IgD-negative memory B cell (primary cell): Measurements from ENCODE around the gene MAK. TPM values are rescaled to one million over a fixed set of nuclear protein-coding genes. Genes with fewer than 3 reads are reported as not detected.
"Not testable (repeated sequence)": the region's sequence is repeated elsewhere in the genome, so short reads cannot be mapped to it uniquely, and the experiment has no call there.

Experiments used
- H3K27ac Mint-ChIP-seq, 3 donors: one replicate each; pipeline ENCODE4 v1.8.0; 2020 to 2022; ENCODE audit warnings: mild to moderate bottlenecking in 3 of 3, mixed read lengths in 3 of 3, moderate library complexity in 1 of 3
- H3K27me3 Mint-ChIP-seq: one replicate; pipeline ENCODE4 v1.8.0; 2021; ENCODE audit warnings: mixed read lengths
- H3K36me3 Mint-ChIP-seq: one replicate; pipeline ENCODE4 v1.8.0; 2020; ENCODE audit warnings: mild to moderate bottlenecking, mixed read lengths
- H3K4me1 Mint-ChIP-seq, 3 donors: one replicate each; pipeline ENCODE4 v1.8.0; 2020 to 2022; ENCODE audit warnings: mixed read lengths in 3 of 3, mild to moderate bottlenecking in 1 of 3
- H3K4me3 Mint-ChIP-seq, 4 donors: one replicate each; pipeline ENCODE4 v1.8.0; 2020 to 2022; ENCODE audit warnings: mild to moderate bottlenecking in 4 of 4, mixed read lengths in 4 of 4, moderate library complexity in 3 of 4
- H3K9me3 Mint-ChIP-seq, 3 donors: one replicate each; pipeline ENCODE4 v1.8.0; 2020 to 2021; ENCODE audit warnings: mixed read lengths in 3 of 3, mild to moderate bottlenecking in 1 of 3
- polyA plus RNA-seq: library from polyadenylated mRNA; unstranded; fragments of 300-500 nt; fragmentation: Illumina TruSeq; gene quantifications from one replicate; pipeline ENCODE4 v1.2.3, GENCODE V29; 2021

Gene MAK
- polyA plus RNA-seq, 1 donor from 2014 or later, result 0.18 TPM

- Mint-ChIP-seq H3K27me3 (no peaks in the 10 kb centered on the region), H3K9me3 (no peaks in the 10 kb centered on the region), H3K27ac (no peak overlapping the region), H3K36me3 (peaks cover 10% of the 10 kb centered on the region), H3K4me1 (peaks cover 0 to 3% (median 0%) of the 10 kb centered on the region in 3 donors), H3K4me3 (no peak overlapping the region)
Measured at GRCh38 chr6:10778230-10778629, 60.1 kb downstream of the MAK start.

- peak overlapping the region in 1 of 3 donors; percentile 47 for H3K27ac Mint-ChIP-seq
- H3K27me3 Mint-ChIP-seq, result no peaks in the 10 kb centered on the region
- H3K9me3 Mint-ChIP-seq, result no peaks in the 10 kb centered on the region
- peaks cover 0 to 2% (median 0%) of the 10 kb centered on the region in 3 donors for H3K4me1 Mint-ChIP-seq
- peaks cover 9% of the 10 kb centered on the region for H3K36me3 Mint-ChIP-seq
- H3K4me3 Mint-ChIP-seq, result no peak overlapping the region
Measured at GRCh38 chr6:10771371-10771894, 66.9 kb downstream of the MAK start.

GRCh38 chr6:10769419-10769818 is 68.9 kb downstream of the MAK start:
- no peak overlapping the region for H3K27ac Mint-ChIP-seq
- H3K27me3 Mint-ChIP-seq, result no peaks in the 10 kb centered on the region
- H3K36me3 Mint-ChIP-seq, result peaks cover 4% of the 10 kb centered on the region
- H3K4me1 Mint-ChIP-seq, result peaks cover 0 to 2% (median 0%) of the 10 kb centered on the region in 3 donors
- H3K4me3 Mint-ChIP-seq, result no peak overlapping the region
- no peaks in the 10 kb centered on the region for H3K9me3 Mint-ChIP-seq

- H3K27ac Mint-ChIP-seq, result no peak overlapping the region
- peaks cover 1 to 11% (median 8%) of the 10 kb centered on the region in 3 donors for H3K4me1 Mint-ChIP-seq
- H3K36me3 Mint-ChIP-seq, result peaks cover 9% of the 10 kb centered on the region
- no peaks in the 10 kb centered on the region for H3K27me3 Mint-ChIP-seq
- no peaks in the 10 kb centered on the region for H3K9me3 Mint-ChIP-seq
- no peak overlapping the region for H3K4me3 Mint-ChIP-seq
Measured at GRCh38 chr6:10763006-10763405, 75.3 kb downstream of the MAK start.

- peaks cover 1 to 11% (median 8%) of the 10 kb centered on the region in 3 donors for H3K4me1 Mint-ChIP-seq
- peaks cover 11% of the 10 kb centered on the region for H3K36me3 Mint-ChIP-seq
- peak overlapping the region in 1 of 4 donors; percentile 16 for H3K4me3 Mint-ChIP-seq
- H3K27me3 Mint-ChIP-seq, result no peaks in the 10 kb centered on the region
- no peaks in the 10 kb centered on the region for H3K9me3 Mint-ChIP-seq
- peak overlapping the region in 1 of 3 donors; percentile 47 for H3K27ac Mint-ChIP-seq
Measured at GRCh38 chr6:10759884-10760329, 78.4 kb downstream of the MAK start.

- Mint-ChIP-seq H3K27ac (peak overlapping the region in 1 of 3 donors; percentile 47), H3K9me3 (no peaks in the 10 kb centered on the region), H3K4me3 (no peak overlapping the region), H3K36me3 (peaks cover 11% of the 10 kb centered on the region), H3K27me3 (no peaks in the 10 kb centered on the region), H3K4me1 (peaks cover 1 to 11% (median 8%) of the 10 kb centered on the region in 3 donors)
Measured at GRCh38 chr6:10759312-10759839, 79.0 kb downstream of the MAK start.

GRCh38 chr6:10756085-10756484 is 82.3 kb downstream of the MAK start:
- no peak overlapping the region for H3K4me3 Mint-ChIP-seq
- H3K9me3 Mint-ChIP-seq, result no peaks in the 10 kb centered on the region
- H3K4me1 Mint-ChIP-seq, result peaks cover 4 to 16% (median 11%) of the 10 kb centered on the region in 3 donors
- H3K27ac Mint-ChIP-seq, result peak overlapping the region in 1 of 3 donors; percentile 53
- H3K36me3 Mint-ChIP-seq, result peaks cover 9% of the 10 kb centered on the region
- no peaks in the 10 kb centered on the region for H3K27me3 Mint-ChIP-seq

- H3K9me3 Mint-ChIP-seq, H3K36me3 Mint-ChIP-seq, H3K27ac Mint-ChIP-seq, H3K27me3 Mint-ChIP-seq: not testable (repeated sequence)
- peaks cover 13 to 28% (median 21%) of the 10 kb centered on the region in 3 donors for H3K4me1 Mint-ChIP-seq
- H3K4me3 Mint-ChIP-seq, result peak overlapping the region in 2 of 4 donors; percentile 22 to 23
Measured at GRCh38 chr6:10751757-10752156, 86.6 kb downstream of the MAK start.

- H3K27me3 Mint-ChIP-seq, H3K27ac Mint-ChIP-seq, H3K36me3 Mint-ChIP-seq, H3K9me3 Mint-ChIP-seq: not testable (repeated sequence)
- peak overlapping the region in 1 of 4 donors; percentile 99 for H3K4me3 Mint-ChIP-seq
- peaks cover 16 to 31% (median 22%) of the 10 kb centered on the region in 3 donors for H3K4me1 Mint-ChIP-seq
Measured at GRCh38 chr6:10750568-10750967, 87.8 kb downstream of the MAK start.

GRCh38 chr6:10749734-10750133 is 88.6 kb downstream of the MAK start:
- Mint-ChIP-seq H3K9me3 (no peaks in the 10 kb centered on the region), H3K27ac (peak overlapping the region in 1 of 3 donors; percentile 79), H3K4me1 (peaks cover 16 to 31% (median 22%) of the 10 kb centered on the region in 3 donors), H3K27me3 (no peaks in the 10 kb centered on the region), H3K36me3 (no peaks in the 10 kb centered on the region), H3K4me3 (peak overlapping the region in 3 of 4 donors; percentile 4 to 99 (median 73))

GRCh38 chr6:10747251-10747972 is 90.9 kb downstream of the MAK start, which contains the start of gene TMEM14B:
Gene TMEM14B, plus strand, starts transcription at chr6:10747805. Its CDS starts 1,441 bp downstream, at chr6:10749246.
- H3K27ac Mint-ChIP-seq, result peak within 1 kb of the TSS; percentile 81 to 98 (median 96)
- peaks cover 16 to 25% (median 22%) of the 10 kb centered on the region in 3 donors for H3K4me1 Mint-ChIP-seq
- no peaks in the 10 kb centered on the region for H3K9me3 Mint-ChIP-seq
- H3K27me3 Mint-ChIP-seq, result no peaks in the 10 kb centered on the region
- peak within 1 kb of the TSS; percentile 96 to 99 (median 98) for H3K4me3 Mint-ChIP-seq
- no peaks in the 10 kb centered on the region for H3K36me3 Mint-ChIP-seq

GRCh38 chr6:10746915-10747250 is 91.5 kb downstream of the MAK start:
- peak overlapping the region; percentile 96 to 99 (median 98) for H3K4me3 Mint-ChIP-seq
- no peaks in the 10 kb centered on the region for H3K36me3 Mint-ChIP-seq
- no peaks in the 10 kb centered on the region for H3K9me3 Mint-ChIP-seq
- no peaks in the 10 kb centered on the region for H3K27me3 Mint-ChIP-seq
- H3K27ac Mint-ChIP-seq, result peak overlapping the region; percentile 74 to 96 (median 81)
- peaks cover 16 to 25% (median 22%) of the 10 kb centered on the region in 3 donors for H3K4me1 Mint-ChIP-seq

- Mint-ChIP-seq H3K4me3 (peak overlapping the region in 2 of 4 donors; percentile 53 to 99), H3K36me3 (no peaks in the 10 kb centered on the region), H3K27me3 (no peaks in the 10 kb centered on the region), H3K4me1 (peaks cover 15 to 20% (median 18%) of the 10 kb centered on the region in 3 donors), H3K9me3 (no peaks in the 10 kb centered on the region), H3K27ac (peak overlapping the region in 1 of 3 donors; percentile 54)
Measured at GRCh38 chr6:10745116-10745515, 93.2 kb downstream of the MAK start.

GRCh38 chr6:10743515-10743914 is 94.8 kb downstream of the MAK start:
- peak overlapping the region in 1 of 4 donors; percentile 8 for H3K4me3 Mint-ChIP-seq
- H3K27ac Mint-ChIP-seq, result no peak overlapping the region
- H3K4me1 Mint-ChIP-seq, result peaks cover 8 to 12% (median 11%) of the 10 kb centered on the region in 3 donors
- H3K9me3 Mint-ChIP-seq, result no peaks in the 10 kb centered on the region
- no peaks in the 10 kb centered on the region for H3K36me3 Mint-ChIP-seq
- no peaks in the 10 kb centered on the region for H3K27me3 Mint-ChIP-seq

- Mint-ChIP-seq H3K4me1 (peaks cover 6 to 7% (median 7%) of the 10 kb centered on the region in 3 donors), H3K27ac (no peak overlapping the region)
Measured at GRCh38 chr6:10742251-10742650, 96.1 kb downstream of the MAK start.

More at GRCh38 chr6:10742251-10742650, 96.1 kb downstream of the MAK start:
- Mint-ChIP-seq H3K36me3 (no peaks in the 10 kb centered on the region), H3K4me3 (no peak overlapping the region), H3K27me3 (no peaks in the 10 kb centered on the region), H3K9me3 (no peaks in the 10 kb centered on the region)
